HG03520 (cell line): Measurements from ENCODE around the gene ARHGAP6.

ENCODE experiments used
- ATAC-seq: cut with Tn5 transposase; IDR thresholded peaks from one replicate; pipeline ENCODE4 v1.9.1; 2021; ENCODE audit warnings: mild to moderate bottlenecking, moderate library complexity; ENCODE audit not compliant: unreplicated experiment

ARHGAP6 gene

GRCh38 chrX:11189097-11189496, 476.6 kb downstream of the ARHGAP6 start:
- ATAC-seq: no peak

DNA sequence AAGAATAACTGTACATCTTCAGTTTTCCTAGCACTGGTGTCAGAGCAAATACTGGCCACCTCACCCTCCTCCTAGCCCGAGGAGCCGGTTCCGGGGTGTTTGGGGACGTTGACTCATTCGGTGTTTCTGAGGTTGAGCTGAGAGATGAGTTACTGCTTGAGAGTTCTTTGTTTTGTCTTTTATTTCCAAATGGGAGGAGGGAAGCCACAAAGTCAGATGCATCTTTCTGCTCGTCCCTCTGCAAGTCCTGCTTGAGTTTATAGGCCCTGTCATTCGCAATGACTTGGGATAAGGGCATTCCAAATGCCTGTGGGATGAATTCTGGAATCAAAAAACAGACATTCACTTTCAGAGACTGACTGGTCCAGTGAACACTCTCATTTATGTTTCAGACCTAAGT, 477.1 kb downstream of the ARHGAP6 start:
- no peak for ATAC-seq

DNA sequence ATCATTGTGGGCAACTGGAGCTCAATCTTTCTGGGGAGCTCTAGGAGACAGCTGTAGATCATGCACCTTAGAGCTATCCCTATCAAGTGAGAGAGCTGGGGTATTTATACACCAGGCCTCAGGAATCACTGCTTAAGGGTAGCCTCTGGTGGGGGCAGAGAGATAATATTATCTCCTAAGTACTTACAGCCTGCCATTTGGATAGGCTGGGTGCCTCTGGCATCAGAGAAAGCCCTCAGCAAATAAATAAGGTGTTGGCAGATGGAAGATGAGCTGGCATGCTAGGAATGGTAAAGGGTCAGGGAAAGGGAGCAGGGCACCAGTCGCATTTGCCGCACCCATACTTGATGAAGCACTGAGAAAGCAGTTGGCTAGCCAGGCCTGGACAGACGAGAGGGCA, 478.7 kb downstream of the ARHGAP6 start:
- no peak for ATAC-seq

- no peak for ATAC-seq
Measured at GRCh38 chrX:11185861-11186260, 479.9 kb downstream of the ARHGAP6 start.

DNA sequence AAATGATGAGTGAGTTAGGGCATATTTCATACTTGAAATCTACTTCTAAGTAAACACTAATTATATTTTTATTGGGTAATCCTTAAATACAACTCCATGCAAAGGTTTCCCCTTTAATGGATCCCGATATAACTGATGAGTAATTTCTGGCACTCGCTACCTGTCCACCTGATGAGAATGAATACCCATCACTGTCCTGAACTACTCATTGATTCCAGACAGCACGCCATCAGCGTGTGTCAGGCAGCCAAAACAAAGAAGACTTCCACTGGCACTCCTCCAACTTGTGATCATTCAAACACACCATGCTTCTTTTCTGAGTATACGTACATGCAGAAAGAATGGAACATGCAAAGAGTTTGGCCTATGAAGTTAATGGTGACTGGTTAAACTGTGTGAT, 485.1 kb downstream of the ARHGAP6 start:
- no peak for ATAC-seq

- no peak for ATAC-seq
Measured at GRCh38 chrX:11172415-11172814, 493.3 kb downstream of the ARHGAP6 start.

DNA sequence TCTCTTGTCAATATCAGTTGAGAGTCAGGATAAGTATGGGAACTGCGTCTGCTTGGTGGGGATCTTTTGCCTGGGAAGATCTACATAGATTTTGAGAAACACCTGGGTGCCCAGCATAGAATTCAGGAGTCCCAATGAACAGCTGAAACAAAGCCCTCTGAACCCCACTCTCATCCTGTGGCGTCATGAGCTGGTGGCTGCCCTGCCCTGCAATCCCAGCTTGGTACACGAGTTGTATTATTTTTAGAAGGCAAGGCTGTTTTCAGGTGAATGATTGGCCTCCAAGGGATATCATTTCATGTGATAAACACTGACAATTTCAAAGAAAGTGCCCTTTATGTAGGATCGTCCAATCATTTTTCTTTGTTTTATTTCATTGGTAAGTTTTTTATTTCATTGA, 493.8 kb downstream of the ARHGAP6 start:
- no peak for ATAC-seq

DNA sequence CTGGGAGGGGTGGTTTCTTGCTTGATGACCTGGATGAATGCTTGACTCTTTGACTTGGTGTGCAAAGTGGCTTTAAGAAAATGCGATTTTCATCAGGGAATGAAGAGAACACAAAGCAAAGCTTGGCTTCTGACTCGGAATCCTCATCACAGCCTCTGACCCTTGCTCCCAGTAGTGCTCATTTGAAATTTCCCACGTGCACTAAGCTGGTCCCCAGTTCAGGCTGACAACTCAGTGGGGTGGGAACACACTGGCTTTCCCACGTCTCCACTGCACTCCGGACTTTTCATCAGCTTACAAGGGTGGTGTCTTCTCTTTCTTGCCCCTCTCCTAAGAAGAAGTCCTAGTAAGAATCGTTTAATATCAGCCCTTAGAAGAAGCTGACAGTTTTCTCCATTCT, 501.3 kb downstream of the ARHGAP6 start:
- no peak for ATAC-seq

- ATAC-seq: no peak
Measured at GRCh38 chrX:11159149-11159548, 506.6 kb downstream of the ARHGAP6 start.

- no peak for ATAC-seq
Measured at GRCh38 chrX:11151799-11152559, 513.7 kb downstream of the ARHGAP6 start.

- ATAC-seq: no peak
Measured at GRCh38 chrX:11148401-11148800, 517.3 kb downstream of the ARHGAP6 start.

GRCh38 chrX:11146411-11146810, 519.3 kb downstream of the ARHGAP6 start:
- no peak for ATAC-seq

- ATAC-seq: peak; percentile 86
Measured at GRCh38 chrX:11143931-11144678, 521.6 kb downstream of the ARHGAP6 start.

DNA sequence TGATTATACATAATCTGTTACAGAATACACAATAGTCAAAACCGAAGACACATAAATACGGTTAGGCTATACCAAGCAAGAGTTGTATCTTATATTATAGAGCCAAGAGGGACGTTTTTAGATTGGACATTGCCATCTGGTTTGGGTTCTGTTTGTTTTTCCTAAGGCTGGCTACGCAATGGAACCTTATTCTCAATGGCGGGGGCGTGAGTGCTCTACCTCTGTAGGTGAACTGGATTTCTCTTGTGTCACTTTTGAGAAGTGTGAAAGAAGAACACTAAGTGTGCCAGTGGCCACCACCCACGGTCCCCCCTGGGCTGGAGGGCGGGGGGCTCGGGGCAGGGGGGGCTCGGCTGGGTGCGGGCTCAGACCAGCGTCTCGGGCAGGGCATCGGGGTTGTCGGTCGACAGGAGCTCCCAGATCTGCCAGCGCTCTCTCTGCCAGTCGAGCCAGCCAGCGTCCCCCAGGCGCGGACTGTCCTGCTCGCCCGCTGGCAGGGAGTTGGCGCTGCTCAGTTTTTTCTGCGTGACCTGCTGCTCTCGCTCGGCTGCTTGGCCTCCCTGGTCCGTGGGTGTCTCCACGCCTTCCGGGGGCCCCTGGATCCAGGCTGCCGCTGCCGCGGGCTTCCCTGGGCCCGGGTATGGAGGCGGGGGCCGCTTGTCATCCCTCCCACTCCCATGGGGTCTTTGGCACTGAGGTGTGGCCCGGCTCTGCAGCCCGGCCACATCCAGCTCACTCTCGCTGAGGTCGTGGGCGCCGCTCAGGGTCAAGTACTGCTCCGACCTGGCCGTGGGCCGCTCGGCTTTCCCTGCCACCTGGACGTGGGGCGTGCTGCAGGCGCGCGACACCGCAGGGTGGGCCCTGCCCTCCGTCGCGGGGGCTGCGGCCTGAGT, 527.0 kb downstream of the ARHGAP6 start:
- no peak for ATAC-seq

- ATAC-seq: no peak
Measured at GRCh38 chrX:11137543-11138139, 528.1 kb downstream of the ARHGAP6 start.

GRCh38 chrX:11135564-11136185, 530.0 kb downstream of the ARHGAP6 start:
- no peak for ATAC-seq

GRCh38 chrX:11131146-11131545, 534.6 kb downstream of the ARHGAP6 start:
- no peak for ATAC-seq

DNA sequence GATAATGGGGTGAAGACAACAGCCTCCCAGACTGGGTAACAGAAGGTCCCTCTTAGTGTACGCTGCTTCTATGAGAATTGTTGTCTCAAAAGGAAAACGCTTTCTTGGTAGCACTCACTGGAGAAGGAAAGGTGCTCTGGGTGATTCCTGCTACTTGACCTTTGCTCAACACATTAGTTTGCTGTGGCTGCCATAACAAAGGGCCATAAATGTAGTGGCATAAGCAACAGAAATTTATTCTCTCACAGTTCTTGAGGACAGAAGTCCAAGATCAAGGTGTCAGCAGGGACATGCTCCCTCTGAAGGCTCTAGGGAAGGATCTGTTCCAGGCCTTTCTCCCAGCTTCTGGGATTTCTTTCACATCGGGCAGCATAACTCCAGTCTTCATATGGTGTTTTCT, 535.6 kb downstream of the ARHGAP6 start:
- no peak for ATAC-seq

- ATAC-seq: no peak
Measured at GRCh38 chrX:11129534-11130105, 536.1 kb downstream of the ARHGAP6 start.

DNA sequence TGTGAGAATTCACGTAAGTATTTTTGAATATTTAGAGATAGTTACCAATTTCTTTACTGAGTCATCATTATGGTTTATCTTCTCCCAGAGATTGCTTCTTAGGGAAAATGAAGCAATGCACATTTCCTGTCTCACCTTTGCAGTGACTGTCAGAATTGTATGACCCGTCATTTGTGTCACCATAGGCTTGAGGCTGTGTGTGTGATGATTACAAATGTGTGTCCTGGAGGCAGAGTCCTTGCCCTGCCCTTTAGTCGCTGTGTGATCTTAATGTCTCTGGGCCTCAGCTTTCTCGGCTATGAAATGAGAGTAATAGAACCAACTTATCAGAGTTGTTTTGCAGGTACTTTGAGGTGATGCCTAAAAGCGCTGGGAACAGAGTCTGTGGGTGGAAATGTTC, 540.7 kb downstream of the ARHGAP6 start:
- ATAC-seq: no peak
